Effector memory CD4-positive, alpha-beta T cell (primary cell): ENCODE measurements around the gene PITPNM3.

Experiments
- DNase-seq, 3 donors: peaks; one replicate each; pipeline ENCODE4 v3.0.0-alpha.2; 2020
- H3K27ac ChIP-seq: 2 replicates; pipeline ENCODE4 v1.7.0; 2013; ENCODE audit warnings: mild to moderate bottlenecking, low read length, moderate library complexity; ENCODE audit not compliant: insufficient read depth, poor library complexity, severe bottlenecking
- H3K27me3 ChIP-seq: replicated peaks from 2 replicates; pipeline ENCODE4 v1.7.0; 2013; ENCODE audit warnings: mild to moderate bottlenecking, low read length; ENCODE audit not compliant: insufficient read depth, control insufficient read depth, poor library complexity, severe bottlenecking
- H3K36me3 ChIP-seq: 2 replicates; pipeline ENCODE4 v1.7.0; 2013; ENCODE audit warnings: mild to moderate bottlenecking, low read length, moderate library complexity; ENCODE audit not compliant: control insufficient read depth, insufficient read depth
- H3K4me1 ChIP-seq: 2 replicates; pipeline ENCODE4 v1.7.0; 2013; ENCODE audit warnings: low read length, mild to moderate bottlenecking; ENCODE audit not compliant: control insufficient read depth, insufficient read depth, poor library complexity, severe bottlenecking
- H3K4me3 ChIP-seq: 2 replicates; pipeline ENCODE4 v1.7.0; 2013; ENCODE audit warnings: low read length, low read depth, mild to moderate bottlenecking; ENCODE audit not compliant: insufficient read depth, poor library complexity, severe bottlenecking
- H3K9me3 ChIP-seq: 2 replicates; pipeline ENCODE4 v1.7.0; 2013; ENCODE audit warnings: mild to moderate bottlenecking, low read length, moderate library complexity; ENCODE audit not compliant: control insufficient read depth

Gene PITPNM3

GRCh38 chr17:6543079-6544010 lies 13.0 kb downstream of the PITPNM3 start:
- Histone ChIP-seq H3K27me3 (no peaks in the 10 kb centered on the region), H3K9me3 (peaks cover 4% of the 10 kb centered on the region), H3K4me3 (no peak overlapping the region), H3K4me1 (no peaks in the 10 kb centered on the region), H3K27ac (no peak overlapping the region), H3K36me3 (no peaks in the 10 kb centered on the region)
- no peak for DNase-seq

DNA sequence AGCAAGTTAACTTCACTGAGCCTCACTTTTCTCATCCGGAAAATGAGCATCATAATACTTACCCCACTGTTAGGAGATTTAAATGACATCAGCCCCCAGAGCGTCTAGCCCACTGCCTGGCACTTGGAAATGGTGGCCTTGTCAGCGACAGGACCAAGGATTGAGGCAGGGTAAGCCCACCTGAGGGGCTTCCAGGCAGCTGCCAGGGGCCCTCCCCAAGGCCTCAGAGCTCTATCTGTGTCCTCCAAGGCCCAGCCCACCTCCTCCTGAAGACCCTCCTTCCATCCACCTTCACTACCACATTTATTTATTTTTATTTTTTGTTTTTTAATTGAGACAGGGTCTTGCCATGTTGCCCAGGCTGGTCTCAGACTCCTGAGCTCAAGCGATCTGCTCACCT lies 13.8 kb downstream of the PITPNM3 start:
- no peak overlapping the region for H3K27ac ChIP-seq
- no peak overlapping the region for H3K4me3 ChIP-seq
- H3K9me3 ChIP-seq = peaks cover 4% of the 10 kb centered on the region
- DNase-seq = no peak
- H3K27me3 ChIP-seq = no peaks in the 10 kb centered on the region
- H3K4me1 ChIP-seq = no peaks in the 10 kb centered on the region
- no peaks in the 10 kb centered on the region for H3K36me3 ChIP-seq

- H3K27me3 ChIP-seq = no peaks in the 10 kb centered on the region
- no peak for DNase-seq
- H3K36me3 ChIP-seq = no peaks in the 10 kb centered on the region
- peaks cover 4% of the 10 kb centered on the region for H3K9me3 ChIP-seq
- H3K4me3 ChIP-seq = no peak overlapping the region
- H3K4me1 ChIP-seq = no peaks in the 10 kb centered on the region
- H3K27ac ChIP-seq = no peak overlapping the region
These were observed 14.5 kb downstream of the PITPNM3 start for GRCh38 chr17:6541886-6542285.

- Histone ChIP-seq H3K4me1 (no peaks in the 10 kb centered on the region), H3K27me3 (no peaks in the 10 kb centered on the region), H3K36me3 (no peaks in the 10 kb centered on the region), H3K4me3 (no peak overlapping the region), H3K9me3 (peaks cover 4% of the 10 kb centered on the region), H3K27ac (no peak overlapping the region)
- no peak for DNase-seq
These were observed 16.5 kb downstream of the PITPNM3 start for GRCh38 chr17:6539871-6540270.

GRCh38 chr17:6536566-6537065 lies 19.7 kb downstream of the PITPNM3 start:
- no peak for DNase-seq
- Histone ChIP-seq H3K27ac (no peak overlapping the region), H3K4me3 (no peak overlapping the region), H3K36me3 (no peaks in the 10 kb centered on the region), H3K9me3 (peaks cover 4% of the 10 kb centered on the region), H3K27me3 (no peaks in the 10 kb centered on the region), H3K4me1 (no peaks in the 10 kb centered on the region)

- Histone ChIP-seq H3K4me1 (no peaks in the 10 kb centered on the region), H3K27me3 (no peaks in the 10 kb centered on the region), H3K4me3 (no peak overlapping the region), H3K9me3 (peaks cover 4% of the 10 kb centered on the region), H3K27ac (no peak overlapping the region), H3K36me3 (no peaks in the 10 kb centered on the region)
- no peak for DNase-seq
These were observed 20.3 kb downstream of the PITPNM3 start for GRCh38 chr17:6536053-6536452.

- Histone ChIP-seq H3K4me3 (no peak overlapping the region), H3K9me3 (peaks cover 4% of the 10 kb centered on the region), H3K27ac (no peak overlapping the region), H3K4me1 (no peaks in the 10 kb centered on the region), H3K27me3 (no peaks in the 10 kb centered on the region), H3K36me3 (no peaks in the 10 kb centered on the region)
- DNase-seq = no peak
These were observed 21.4 kb downstream of the PITPNM3 start for GRCh38 chr17:6534846-6535514.

DNA sequence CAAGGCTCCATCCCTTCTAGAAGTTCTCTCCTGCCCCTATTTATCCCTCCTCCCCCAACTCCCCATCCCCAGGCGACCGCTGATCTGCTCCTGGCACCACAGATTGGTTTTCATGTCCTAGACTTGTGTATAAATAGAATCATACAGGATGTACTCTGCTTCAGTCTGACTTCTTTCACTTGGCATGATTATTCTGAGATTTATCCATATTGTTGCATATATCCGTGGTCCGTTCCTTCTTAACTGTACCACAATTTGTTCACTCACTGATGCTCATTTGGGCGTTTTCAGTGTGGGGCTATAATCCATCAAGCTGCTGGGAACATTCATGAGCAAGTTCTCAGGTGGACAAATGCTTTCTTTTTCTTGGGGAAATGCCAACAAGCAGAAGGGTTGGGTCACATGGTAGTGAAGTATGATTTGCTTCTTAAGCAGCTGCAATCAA lies 23.9 kb downstream of the PITPNM3 start:
- H3K36me3 ChIP-seq = no peaks in the 10 kb centered on the region
- no peak overlapping the region for H3K4me3 ChIP-seq
- no peaks in the 10 kb centered on the region for H3K9me3 ChIP-seq
- no peak overlapping the region for H3K27ac ChIP-seq
- H3K4me1 ChIP-seq = no peaks in the 10 kb centered on the region
- DNase-seq = no peak
- H3K27me3 ChIP-seq = no peaks in the 10 kb centered on the region

DNA sequence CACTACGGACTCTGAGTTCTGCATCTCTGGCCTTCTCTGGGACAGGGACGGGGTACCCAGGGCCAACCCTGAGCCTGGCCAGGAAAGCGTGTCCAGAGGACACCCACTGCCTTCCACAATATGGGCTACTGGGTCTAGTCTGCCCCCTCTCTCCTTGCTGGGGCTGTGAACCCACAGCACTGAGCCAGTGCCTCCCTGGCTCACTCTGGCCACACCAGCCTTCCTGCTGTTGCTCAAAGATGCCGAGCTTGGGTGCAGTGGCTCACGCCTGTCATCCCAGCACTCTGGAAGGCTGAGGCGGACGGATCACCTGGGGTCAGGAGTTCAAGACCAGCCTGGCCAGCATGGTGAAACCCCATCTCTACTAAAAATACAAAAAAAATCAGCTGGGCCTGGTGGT lies 24.8 kb downstream of the PITPNM3 start:
- H3K4me3 ChIP-seq = no peak overlapping the region
- no peaks in the 10 kb centered on the region for H3K9me3 ChIP-seq
- no peaks in the 10 kb centered on the region for H3K36me3 ChIP-seq
- DNase-seq = no peak
- H3K27me3 ChIP-seq = no peaks in the 10 kb centered on the region
- no peaks in the 10 kb centered on the region for H3K4me1 ChIP-seq
- no peak overlapping the region for H3K27ac ChIP-seq

GRCh38 chr17:6530324-6530920 lies 25.9 kb downstream of the PITPNM3 start:
- no peak overlapping the region for H3K27ac ChIP-seq
- no peaks in the 10 kb centered on the region for H3K9me3 ChIP-seq
- H3K4me3 ChIP-seq = no peak overlapping the region
- H3K4me1 ChIP-seq = no peaks in the 10 kb centered on the region
- H3K36me3 ChIP-seq = no peaks in the 10 kb centered on the region
- no peak for DNase-seq
- no peaks in the 10 kb centered on the region for H3K27me3 ChIP-seq
